ENCODE data around the gene FGFR4.

Gene FGFR4

DNA sequence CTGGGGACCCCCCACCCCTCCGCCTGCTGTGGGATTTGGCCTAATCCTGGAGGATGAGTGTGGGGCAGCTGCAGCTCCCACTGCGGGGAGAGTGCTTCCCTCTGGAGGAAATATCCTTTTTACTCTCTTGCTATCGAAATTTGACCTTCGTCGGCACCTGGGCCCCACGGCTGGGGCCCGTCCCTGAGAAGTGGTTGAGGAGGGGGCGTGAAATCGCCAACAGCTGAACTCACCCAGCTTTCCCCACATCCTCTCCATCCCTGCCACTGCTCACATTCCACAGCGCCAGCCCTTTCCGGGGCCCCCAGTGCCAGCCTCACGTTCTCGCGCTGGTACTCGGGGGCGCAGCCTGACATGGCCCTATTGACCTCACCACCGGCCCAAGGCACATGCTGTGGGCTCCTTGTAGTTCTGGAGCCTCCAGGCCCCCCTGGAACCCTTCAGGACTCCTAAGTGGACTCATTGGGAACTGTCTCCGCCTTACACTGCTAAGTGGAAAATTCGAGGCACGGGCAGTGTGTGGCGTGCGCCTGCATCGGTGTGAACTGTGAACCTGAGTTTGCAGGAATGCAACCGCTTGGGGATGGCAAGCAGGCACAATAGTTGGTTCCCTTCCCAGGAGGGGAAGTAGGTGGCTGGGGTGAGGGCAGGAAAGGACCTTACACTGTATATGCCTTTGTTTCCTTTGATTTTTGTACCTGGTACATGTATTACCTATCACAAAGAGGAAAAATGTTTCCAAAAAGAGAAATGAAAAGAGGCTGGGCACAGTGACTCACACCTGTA lies 19.2 kb downstream of the FGFR4 start:
- Histone ChIP-seq H3K36me3 (ENCODE audit: control insufficient read depth, insufficient read depth, low read length) (no peaks in the 10 kb centered on the region), H3K27me3 (ENCODE audit: control insufficient read depth, insufficient read depth, low read length) (no peaks in the 10 kb centered on the region), H3K4me3 (ENCODE audit: low read depth, low read length) (no peak overlapping the region), H3K27ac (ENCODE audit: low read depth, low read length) (no peak overlapping the region), H3K4me1 (ENCODE audit: control insufficient read depth, insufficient read depth, low read length) (no peaks in the 10 kb centered on the region), H3K9me3 (ENCODE audit: control insufficient read depth, insufficient read depth, low read length) (no peaks in the 10 kb centered on the region), H3K9ac (ENCODE audit: low read depth, low read length) (no peak overlapping the region)

GRCh38 chr5:177107159-177107558 lies 20.4 kb downstream of the FGFR4 start:
- no peak overlapping the region for H3K27ac ChIP-seq (ENCODE audit: low read depth, low read length)
- no peaks in the 10 kb centered on the region for H3K27me3 ChIP-seq (ENCODE audit: control insufficient read depth, insufficient read depth, low read length)
- no peaks in the 10 kb centered on the region for H3K4me1 ChIP-seq (ENCODE audit: control insufficient read depth, insufficient read depth, low read length)

DNA sequence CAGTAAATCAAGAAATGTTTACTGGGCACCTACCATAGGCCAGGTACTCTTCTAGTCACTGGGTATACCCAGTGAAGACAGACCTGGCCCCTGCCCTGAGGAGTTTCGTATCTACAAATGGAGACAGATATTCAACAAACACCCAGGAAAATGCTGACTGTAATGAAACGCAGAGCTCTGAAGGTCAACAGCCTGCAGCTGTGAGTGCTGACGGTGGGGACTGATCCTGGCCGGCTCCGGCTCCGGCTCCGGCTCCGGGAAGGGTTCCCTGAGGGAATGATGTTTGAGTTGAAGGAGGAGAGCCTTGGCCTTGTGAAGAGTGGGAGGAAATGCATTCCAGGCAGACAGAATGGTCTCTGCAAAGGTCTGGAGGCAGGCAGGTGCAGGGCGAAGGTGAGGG lies 23.1 kb downstream of the FGFR4 start:
- no peak overlapping the region for H3K27ac ChIP-seq (ENCODE audit: low read depth, low read length)
- no peaks in the 10 kb centered on the region for H3K4me1 ChIP-seq (ENCODE audit: control insufficient read depth, insufficient read depth, low read length)
- no peaks in the 10 kb centered on the region for H3K27me3 ChIP-seq (ENCODE audit: control insufficient read depth, insufficient read depth, low read length)
- no peaks in the 10 kb centered on the region for H3K36me3 ChIP-seq (ENCODE audit: control insufficient read depth, insufficient read depth, low read length)
- H3K4me3 ChIP-seq (ENCODE audit: low read depth, low read length): no peak overlapping the region
- no peak overlapping the region for H3K9ac ChIP-seq (ENCODE audit: low read depth, low read length)
- no peaks in the 10 kb centered on the region for H3K9me3 ChIP-seq (ENCODE audit: control insufficient read depth, insufficient read depth, low read length)

More at GRCh38 chr5:177107159-177107558, 20.4 kb downstream of the FGFR4 start:
- H3K9ac ChIP-seq (ENCODE audit: low read depth, low read length): no peak overlapping the region
- no peaks in the 10 kb centered on the region for H3K9me3 ChIP-seq (ENCODE audit: control insufficient read depth, insufficient read depth, low read length)
- no peaks in the 10 kb centered on the region for H3K36me3 ChIP-seq (ENCODE audit: control insufficient read depth, insufficient read depth, low read length)
- no peak overlapping the region for H3K4me3 ChIP-seq (ENCODE audit: low read depth, low read length)

DNA sequence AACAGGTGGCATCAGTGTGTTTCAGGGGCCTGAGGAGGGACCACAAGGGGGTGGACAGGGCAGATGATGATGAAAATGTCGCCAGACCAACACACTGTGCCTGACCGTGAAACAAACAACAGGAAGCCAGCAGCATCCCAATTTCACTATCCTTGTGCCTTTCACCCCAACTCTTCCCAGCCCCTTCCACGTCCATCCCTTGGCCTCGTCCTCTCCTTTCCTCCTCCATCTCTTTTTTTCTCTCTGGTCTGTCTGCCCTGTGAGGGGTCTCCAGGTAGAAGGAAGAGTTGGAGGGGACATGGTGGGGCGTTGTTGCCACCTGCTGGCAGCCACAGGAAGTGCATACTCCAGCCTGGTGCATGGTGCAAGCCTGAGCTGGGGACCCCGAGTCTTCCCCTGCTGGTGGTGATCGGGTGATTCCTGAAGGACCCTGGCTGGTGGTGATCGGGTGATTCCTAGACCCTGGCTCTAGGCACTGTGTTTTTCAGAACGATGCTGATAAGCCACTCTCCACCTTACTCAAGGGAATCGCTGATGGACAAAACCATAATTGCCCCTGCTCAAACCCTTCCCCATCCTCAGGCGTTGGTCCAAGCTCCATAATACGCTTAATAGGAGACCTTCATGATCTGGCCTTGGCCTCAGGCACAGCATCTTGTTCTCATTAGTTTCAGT lies 25.1 kb downstream of the FGFR4 start:
- Histone ChIP-seq H3K36me3 (ENCODE audit: control insufficient read depth, insufficient read depth, low read length) (no peaks in the 10 kb centered on the region), H3K9me3 (ENCODE audit: control insufficient read depth, insufficient read depth, low read length) (no peaks in the 10 kb centered on the region), H3K27ac (ENCODE audit: low read depth, low read length) (no peak overlapping the region), H3K4me3 (ENCODE audit: low read depth, low read length) (no peak overlapping the region), H3K4me1 (ENCODE audit: control insufficient read depth, insufficient read depth, low read length) (no peaks in the 10 kb centered on the region), H3K27me3 (ENCODE audit: control insufficient read depth, insufficient read depth, low read length) (peaks cover 5% of the 10 kb centered on the region; the same call in 1 of the 2 replicates), H3K9ac (ENCODE audit: low read depth, low read length) (no peak overlapping the region)

GRCh38 chr5:177112589-177113220 lies 26.0 kb downstream of the FGFR4 start:
- Histone ChIP-seq H3K36me3 (ENCODE audit: control insufficient read depth, insufficient read depth, low read length) (no peaks in the 10 kb centered on the region), H3K4me1 (ENCODE audit: control insufficient read depth, insufficient read depth, low read length) (no peaks in the 10 kb centered on the region), H3K9me3 (ENCODE audit: control insufficient read depth, insufficient read depth, low read length) (no peaks in the 10 kb centered on the region), H3K27me3 (ENCODE audit: control insufficient read depth, insufficient read depth, low read length) (peaks cover 5% of the 10 kb centered on the region; the same call in 1 of the 2 replicates), H3K27ac (ENCODE audit: low read depth, low read length) (no peak overlapping the region), H3K9ac (ENCODE audit: low read depth, low read length) (no peak overlapping the region), H3K4me3 (ENCODE audit: low read depth, low read length) (no peak overlapping the region)

GRCh38 chr5:177113566-177114424 lies 27.1 kb downstream of the FGFR4 start:
- H3K4me1 ChIP-seq (ENCODE audit: control insufficient read depth, insufficient read depth, low read length): no peaks in the 10 kb centered on the region
- no peak overlapping the region for H3K4me3 ChIP-seq (ENCODE audit: low read depth, low read length)
- H3K36me3 ChIP-seq (ENCODE audit: control insufficient read depth, insufficient read depth, low read length): no peaks in the 10 kb centered on the region
- H3K27me3 ChIP-seq (ENCODE audit: control insufficient read depth, insufficient read depth, low read length): peaks cover 5% of the 10 kb centered on the region; the same call in 1 of the 2 replicates
- no peaks in the 10 kb centered on the region for H3K9me3 ChIP-seq (ENCODE audit: control insufficient read depth, insufficient read depth, low read length)
- no peak overlapping the region for H3K27ac ChIP-seq (ENCODE audit: low read depth, low read length)
- H3K9ac ChIP-seq (ENCODE audit: low read depth, low read length): no peak overlapping the region

DNA sequence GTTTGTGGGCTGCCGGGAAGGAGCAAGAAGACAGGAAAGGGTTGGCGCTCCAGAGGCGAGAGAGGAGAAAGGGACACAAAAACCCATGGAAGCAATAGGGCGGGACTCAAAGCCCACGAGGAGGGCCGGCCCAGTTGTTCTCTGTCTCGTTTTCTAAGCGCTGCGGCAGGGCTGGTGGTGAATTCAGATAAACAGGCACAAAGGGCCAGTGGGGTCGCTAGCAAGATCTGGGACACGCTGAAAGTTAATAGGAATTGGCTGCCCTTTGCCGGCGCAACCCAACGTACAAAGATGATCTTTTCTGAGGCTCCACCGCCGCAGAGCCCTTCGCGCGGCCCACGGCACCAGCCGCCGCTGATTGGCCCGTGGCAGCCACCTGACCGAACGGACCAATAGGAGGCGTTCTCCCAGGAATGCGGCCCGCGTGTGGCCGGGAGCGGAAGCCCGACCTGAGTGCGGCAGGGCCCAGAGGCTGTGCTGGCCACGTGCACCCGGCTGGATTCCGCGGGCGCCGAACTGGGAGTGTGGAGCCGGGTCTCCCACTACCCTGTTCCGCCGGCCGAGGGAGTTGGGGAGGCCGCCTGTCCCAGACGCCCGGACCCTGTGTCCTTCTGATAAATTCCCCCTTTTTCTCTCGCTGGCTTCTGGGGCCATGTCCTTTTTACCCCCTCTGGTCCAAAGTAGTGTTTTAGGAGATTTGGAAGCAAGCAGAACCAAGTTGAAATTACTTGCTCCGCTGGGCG lies 30.1 kb downstream of the FGFR4 start:
- Histone ChIP-seq H3K9ac (ENCODE audit: low read depth, low read length) (peak overlapping the region; percentile 5; the same call in 1 of the 2 replicates), H3K27me3 (ENCODE audit: control insufficient read depth, insufficient read depth, low read length) (peaks cover 5% of the 10 kb centered on the region; the same call in 1 of the 2 replicates), H3K27ac (ENCODE audit: low read depth, low read length) (no peak overlapping the region), H3K4me1 (ENCODE audit: control insufficient read depth, insufficient read depth, low read length) (no peaks in the 10 kb centered on the region), H3K36me3 (ENCODE audit: control insufficient read depth, insufficient read depth, low read length) (no peaks in the 10 kb centered on the region), H3K9me3 (ENCODE audit: control insufficient read depth, insufficient read depth, low read length) (no peaks in the 10 kb centered on the region), H3K4me3 (ENCODE audit: low read depth, low read length) (no peak overlapping the region)

DNA sequence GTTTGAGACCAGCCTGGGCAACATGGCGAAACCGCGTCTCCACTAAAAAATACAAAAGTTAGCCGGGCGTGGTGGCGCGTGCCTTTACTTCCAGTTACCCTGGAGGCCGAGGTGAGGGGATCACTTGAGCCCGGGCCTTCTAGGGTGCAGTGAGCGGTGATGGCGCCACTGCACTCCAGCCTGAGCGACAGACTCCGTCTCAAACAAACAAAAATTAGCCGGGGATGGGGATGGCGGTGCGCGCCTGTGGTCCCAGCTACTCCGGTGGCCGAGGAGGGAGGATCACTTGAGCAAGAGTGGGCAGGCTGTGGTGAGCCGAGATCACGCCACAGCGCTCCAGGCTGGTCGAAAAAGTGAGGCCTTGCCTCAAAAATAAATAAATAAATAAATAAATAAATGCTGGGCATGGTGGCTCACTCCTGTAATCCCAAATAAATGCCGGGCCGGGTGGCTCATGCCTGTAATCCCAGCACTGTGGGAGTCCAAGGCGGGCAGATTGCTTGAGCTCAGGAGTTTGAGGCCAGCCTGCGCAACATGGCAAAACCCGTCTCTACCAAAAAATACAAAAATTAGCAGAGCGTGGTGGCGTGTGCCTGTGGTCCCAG lies 30.8 kb downstream of the FGFR4 start:
- Histone ChIP-seq H3K9ac (ENCODE audit: low read depth, low read length) (no peak overlapping the region), H3K9me3 (ENCODE audit: control insufficient read depth, insufficient read depth, low read length) (no peaks in the 10 kb centered on the region), H3K27me3 (ENCODE audit: control insufficient read depth, insufficient read depth, low read length) (peaks cover 5% of the 10 kb centered on the region; the same call in 1 of the 2 replicates), H3K4me1 (ENCODE audit: control insufficient read depth, insufficient read depth, low read length) (no peaks in the 10 kb centered on the region), H3K27ac (ENCODE audit: low read depth, low read length) (no peak overlapping the region), H3K36me3 (ENCODE audit: control insufficient read depth, insufficient read depth, low read length) (no peaks in the 10 kb centered on the region), H3K4me3 (ENCODE audit: low read depth, low read length) (no peak overlapping the region)

DNA sequence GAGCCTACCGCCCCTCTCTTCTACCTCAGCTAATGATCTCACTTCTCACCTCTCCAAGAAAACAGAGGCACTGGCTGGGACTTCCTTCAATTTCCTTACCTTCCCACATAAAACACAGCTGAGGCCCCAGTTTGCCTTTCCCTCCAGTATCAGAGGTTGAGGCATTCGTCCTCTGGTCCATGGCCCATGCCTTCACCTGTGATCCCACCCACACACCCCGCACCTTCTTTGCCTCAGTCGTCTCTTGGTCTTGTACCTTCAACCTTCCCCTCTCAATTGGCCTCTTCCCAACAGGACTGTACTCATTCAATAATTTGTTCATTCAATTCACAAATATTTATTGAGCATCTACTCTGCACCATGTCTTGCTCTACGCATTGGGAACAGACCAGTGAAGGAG lies 35.9 kb downstream of the FGFR4 start:
- Histone ChIP-seq H3K9me3 (ENCODE audit: control insufficient read depth, insufficient read depth, low read length) (no peaks in the 10 kb centered on the region), H3K27ac (ENCODE audit: low read depth, low read length) (no peak overlapping the region), H3K9ac (ENCODE audit: low read depth, low read length) (no peak overlapping the region), H3K4me3 (ENCODE audit: low read depth, low read length) (no peak overlapping the region), H3K27me3 (ENCODE audit: control insufficient read depth, insufficient read depth, low read length) (no peaks in the 10 kb centered on the region), H3K4me1 (ENCODE audit: control insufficient read depth, insufficient read depth, low read length) (peaks cover 2% of the 10 kb centered on the region; the same call in 1 of the 2 replicates), H3K36me3 (ENCODE audit: control insufficient read depth, insufficient read depth, low read length) (no peaks in the 10 kb centered on the region)

Data from HUES48 (cell line).